Aorta (tissue), 5 donors: Measurements from ENCODE around the gene ERO1A. TPM values are rescaled to one million over a fixed set of nuclear protein-coding genes. Genes with fewer than 3 reads are reported as not detected.

Experiments
- ATAC-seq: fragments of 200-7000 bp; cut with Tn5 transposase; one replicate; pipeline ENCODE4 v1.9.1; 2022; ENCODE audit warnings: moderate library complexity; ENCODE audit not compliant: low FRiP score
- DNase-seq, 2 donors: peaks; one replicate each; pipeline ENCODE4 v3.0.0-alpha.2; 2020
- H3K27ac ChIP-seq, 2 donors: one replicate each; pipeline ENCODE4 v1.5.1; 2013; ENCODE audit warnings: low read length in 2 of 2, mild to moderate bottlenecking in 2 of 2, moderate library complexity in 2 of 2, control low read depth in 1 of 2, inconsistent platforms in 1 of 2, low read depth in 1 of 2
- H3K27me3 ChIP-seq, 2 donors: one replicate each; pipeline ENCODE4 v1.6.1; 2013; ENCODE audit warnings: control low read depth in 1 of 2, low read length in 1 of 2, mild to moderate bottlenecking in 1 of 2, moderate library complexity in 1 of 2; ENCODE audit not compliant: insufficient read depth in 2 of 2, control insufficient read depth in 1 of 2
- H3K36me3 ChIP-seq, 2 donors: one replicate each; pipeline ENCODE4 v1.6.1; 2013; ENCODE audit warnings: control low read depth in 1 of 2, low read length in 1 of 2, mild to moderate bottlenecking in 1 of 2; ENCODE audit not compliant: insufficient read depth in 2 of 2, control insufficient read depth in 1 of 2
- H3K4me1 ChIP-seq, 2 donors: one replicate each; pipeline ENCODE4 v1.6.1; 2013; ENCODE audit warnings: low read length in 2 of 2, control low read depth in 1 of 2, mild to moderate bottlenecking in 1 of 2, moderate library complexity in 1 of 2; ENCODE audit not compliant: insufficient read depth in 2 of 2, control insufficient read depth in 1 of 2
- H3K4me3 ChIP-seq, 2 donors: one replicate each; pipeline ENCODE4 v1.5.1; 2013; ENCODE audit warnings: low read length in 2 of 2, control low read depth in 1 of 2, mild to moderate bottlenecking in 1 of 2
- H3K9me3 ChIP-seq: one replicate; pipeline ENCODE4 v1.6.1; 2013; ENCODE audit warnings: mild to moderate bottlenecking, low read length; ENCODE audit not compliant: control insufficient read depth
- WGBS, 2 donors: extraction: QIAGEN DNeasy Blood & Tissue Kit; methylation state at CpG; one replicate each; pipeline ENCODE4 v1.1.7; 2013; 5-methylcytosine and 5-hydroxymethylcytosine counted together
- intact Hi-C, 2 donors: fragments of 100-400 bp; cut with DNase I; formaldehyde crosslinking; loops; one replicate each; pipeline versions ENCODE4 v1.14.2 to v1.15.0; 2022
- polyA plus RNA-seq, 2 donors: library from polyadenylated mRNA; stranded (reverse); fragments of 200-250 nt; gene quantifications; one replicate each; pipeline ENCODE4 v1.2.3, GENCODE V29; 2013
- total RNA-seq, 2 donors: library from RNA; stranded (reverse); fragmentation: NEBNext Ultra II Directional; extraction: Animal tissue kit (Norgen Biotek cat#: 25700); gene quantifications; one replicate each; pipeline ENCODE4 v1.2.1, GENCODE V29; 2021
- donor health status: healthy with polysubstance abuse.
- donor health status: Bipolar disorder and iron deficiency.
- donor health status: DM: no; HTN: no; CAD: no.
- donor health status: DM: no; HTN: no; CAD: no.
- donor health status: DM: yes; HTN: yes; CAD: no.

Gene ERO1A
- total and polyA plus RNA-seq, 4 donors = 7.5 to 61.8 (median 31.0) TPM

DNA sequence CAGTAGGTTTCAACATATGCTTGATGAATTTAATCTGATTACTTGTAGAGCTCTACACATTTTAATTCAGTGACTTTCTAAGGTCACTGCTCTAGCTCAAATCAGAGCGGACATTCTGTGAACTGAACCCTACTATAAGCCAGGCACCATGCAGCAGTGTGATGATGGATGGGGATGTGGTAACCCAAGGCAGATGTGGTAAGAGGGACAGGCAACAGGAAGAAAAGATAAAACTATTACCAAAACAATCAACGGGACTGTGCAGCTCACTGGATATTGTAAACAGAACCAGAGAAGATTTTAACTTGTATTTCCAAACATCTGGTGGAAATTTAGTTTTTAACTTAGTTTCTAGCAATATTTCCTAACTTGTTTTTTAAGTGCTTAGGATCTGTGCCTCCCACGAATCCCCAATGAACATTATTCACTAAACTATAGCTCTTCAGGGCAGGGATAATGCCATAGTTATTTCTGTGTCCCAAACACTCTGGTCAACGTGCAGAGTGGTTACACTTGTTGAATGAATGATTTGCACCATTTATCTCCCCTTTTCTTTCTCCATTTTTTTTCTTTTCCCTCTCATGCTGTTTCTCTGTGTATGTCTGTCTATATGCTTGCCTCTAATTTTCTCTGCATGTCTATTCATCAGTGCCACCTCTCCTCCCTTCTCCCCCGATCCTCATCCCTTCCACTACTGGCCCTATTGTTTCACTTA, 3.0 kb downstream of the ERO1A start:
- WGBS, 2 donors = 78 to 82% methylated on average over 5 of the region's 5 CpGs
- no peak for ATAC-seq
- no peak overlapping the region for H3K4me3 ChIP-seq
- DNase-seq = no peak
- intact Hi-C loops = loop anchor here in 1 of 2 donors (10.0 kb wide), 1 partner anchor 138 kb away; the partner anchor contains the start of genes GPR137C and TXNDC16
- H3K27me3 ChIP-seq = no peaks in the 10 kb centered on the region
- H3K9me3 ChIP-seq = no peaks in the 10 kb centered on the region
- H3K4me1 ChIP-seq = peaks cover 0 to 5% of the 10 kb centered on the region in 2 donors
- no peak overlapping the region for H3K27ac ChIP-seq
- H3K36me3 ChIP-seq = no peaks in the 10 kb centered on the region

DNA sequence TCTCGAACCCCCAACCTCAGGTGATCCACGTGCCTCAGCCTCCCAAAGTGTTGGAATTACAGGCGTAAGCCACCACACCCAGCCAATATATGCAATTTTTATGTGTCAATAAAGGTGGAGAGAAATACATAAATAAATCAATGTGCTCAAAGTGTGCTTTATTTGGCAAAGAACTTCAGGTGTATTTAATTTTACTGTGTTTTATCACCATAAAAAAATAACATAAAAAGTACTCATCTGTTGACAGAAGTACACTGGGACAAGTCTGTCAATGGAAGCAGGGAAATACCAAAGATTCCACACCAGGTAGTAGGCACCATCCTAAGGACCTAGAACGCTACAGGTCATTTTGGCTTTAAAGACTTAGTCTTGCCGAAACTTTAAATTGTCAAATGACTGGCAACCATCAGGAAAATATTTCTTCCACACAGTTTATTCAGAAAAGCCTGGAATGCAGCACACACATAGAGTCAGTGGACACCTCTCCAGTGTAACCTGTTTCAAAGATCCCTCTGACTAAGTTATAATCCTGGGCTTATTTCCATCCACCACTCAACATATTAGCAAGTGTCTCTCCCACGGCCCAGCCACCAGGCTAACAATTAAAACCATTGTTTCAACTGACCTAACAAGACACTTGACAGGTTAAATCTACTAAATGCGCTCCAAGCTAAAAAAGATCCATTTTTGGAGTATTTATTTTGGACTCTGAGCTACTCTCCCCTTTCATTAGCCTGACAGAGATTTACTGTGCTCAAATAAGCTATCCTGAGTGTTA, 4.2 kb downstream of the ERO1A start:
- H3K36me3 ChIP-seq = no peaks in the 10 kb centered on the region
- H3K27me3 ChIP-seq = no peaks in the 10 kb centered on the region
- H3K4me1 ChIP-seq = peaks cover 0 to 5% of the 10 kb centered on the region in 2 donors
- no peak for DNase-seq
- no peak for ATAC-seq
- no peaks in the 10 kb centered on the region for H3K9me3 ChIP-seq
- no peak overlapping the region for H3K27ac ChIP-seq
- intact Hi-C loops = loop anchor here in 1 of 2 donors (10.0 kb wide), 1 partner anchor 136 kb away; the partner anchor contains the start of genes GPR137C and TXNDC16
- 73 to 74% methylated on average over 7 of the region's 7 CpGs for WGBS, 2 donors
- no peak overlapping the region for H3K4me3 ChIP-seq

DNA sequence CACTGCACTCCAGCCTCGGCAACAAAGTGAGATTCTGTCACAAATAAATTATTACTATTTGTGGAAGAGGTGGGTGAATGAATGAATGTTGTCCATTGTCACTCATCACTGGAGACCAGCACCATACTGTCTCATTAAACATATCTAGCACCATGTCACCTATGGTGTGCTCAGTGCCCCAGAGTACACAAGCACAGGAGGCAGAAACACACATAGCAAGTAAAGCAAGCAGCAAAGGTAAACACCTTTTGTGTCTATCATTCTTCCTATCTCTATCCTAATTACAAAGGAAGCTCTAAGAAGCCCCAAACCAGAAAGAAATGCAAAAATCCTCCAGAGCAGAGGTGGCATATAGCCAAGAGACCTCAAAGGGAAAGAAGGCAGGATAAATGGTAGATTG, 9.2 kb downstream of the ERO1A start:
- H3K4me1 ChIP-seq = no peaks in the 10 kb centered on the region
- 92 to 100% methylated on average over 1 of the region's 1 CpG for WGBS, 2 donors
- intact Hi-C loops = no loop called here
- no peak overlapping the region for H3K4me3 ChIP-seq
- H3K9me3 ChIP-seq = no peaks in the 10 kb centered on the region
- no peaks in the 10 kb centered on the region for H3K36me3 ChIP-seq
- no peak for ATAC-seq
- no peaks in the 10 kb centered on the region for H3K27me3 ChIP-seq
- no peak overlapping the region for H3K27ac ChIP-seq
- DNase-seq = no peak

DNA sequence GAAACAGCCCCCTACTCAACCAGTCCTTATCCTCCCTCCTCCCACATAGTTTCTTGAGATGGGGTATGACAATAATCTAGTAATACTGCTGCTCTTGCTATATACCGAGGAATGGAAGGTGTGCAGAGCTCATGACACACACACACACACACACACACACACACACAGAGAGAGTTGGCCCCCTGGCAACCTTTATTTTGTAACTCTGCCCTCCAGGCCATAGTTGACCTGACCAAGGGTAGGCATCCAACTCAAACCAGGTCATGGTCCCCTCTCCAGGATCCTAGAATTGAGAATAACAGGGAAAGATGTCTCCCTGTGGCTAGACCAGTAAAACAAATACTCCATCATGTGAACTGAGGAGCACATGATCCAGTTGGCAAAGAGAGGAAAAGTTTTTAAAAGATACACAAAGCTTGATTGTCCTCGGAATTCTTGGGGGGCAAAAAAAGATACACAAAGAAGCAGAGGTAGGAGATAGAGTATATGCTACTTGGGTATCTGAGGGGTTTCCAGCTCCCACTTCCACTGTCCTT, 11.3 kb downstream of the ERO1A start:
- Histone ChIP-seq H3K4me1 (no peaks in the 10 kb centered on the region), H3K27ac (no peak overlapping the region), H3K9me3 (no peaks in the 10 kb centered on the region), H3K36me3 (no peaks in the 10 kb centered on the region), H3K27me3 (no peaks in the 10 kb centered on the region), H3K4me3 (no peak overlapping the region)
- no peak for ATAC-seq
- no peak for DNase-seq
- intact Hi-C loops = no loop called here
- WGBS, 2 donors = 80 to 85% methylated on average over 2 of the region's 2 CpGs

DNA sequence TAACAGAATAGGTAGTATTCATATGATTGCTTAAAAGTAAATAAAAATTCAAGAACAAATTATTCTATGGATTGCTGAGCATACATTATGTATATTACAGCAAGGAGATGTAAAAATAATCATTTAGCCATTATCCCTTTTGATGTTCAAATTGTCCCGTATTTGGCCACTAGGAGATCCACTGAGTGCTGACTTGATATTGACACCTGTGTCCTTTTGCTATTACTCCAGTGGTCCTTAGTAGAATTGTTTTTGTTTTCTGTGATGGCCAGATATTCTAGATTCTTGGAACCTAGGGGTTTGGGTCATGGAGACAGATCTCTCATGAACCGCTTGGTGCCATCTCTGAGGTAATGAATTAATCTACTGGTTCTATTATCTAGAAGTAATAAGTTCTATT, 16.8 kb downstream of the ERO1A start:
- Histone ChIP-seq H3K27ac (no peak overlapping the region), H3K36me3 (peaks cover 3% of the 10 kb centered on the region in 2 donors), H3K27me3 (no peaks in the 10 kb centered on the region), H3K9me3 (no peaks in the 10 kb centered on the region), H3K4me3 (no peak overlapping the region), H3K4me1 (no peaks in the 10 kb centered on the region)
- ATAC-seq (no peak), DNase-seq (no peak)
- intact Hi-C loops = no loop called here
- 94 to 98% methylated on average over 2 of the region's 2 CpGs for WGBS, 2 donors

DNA sequence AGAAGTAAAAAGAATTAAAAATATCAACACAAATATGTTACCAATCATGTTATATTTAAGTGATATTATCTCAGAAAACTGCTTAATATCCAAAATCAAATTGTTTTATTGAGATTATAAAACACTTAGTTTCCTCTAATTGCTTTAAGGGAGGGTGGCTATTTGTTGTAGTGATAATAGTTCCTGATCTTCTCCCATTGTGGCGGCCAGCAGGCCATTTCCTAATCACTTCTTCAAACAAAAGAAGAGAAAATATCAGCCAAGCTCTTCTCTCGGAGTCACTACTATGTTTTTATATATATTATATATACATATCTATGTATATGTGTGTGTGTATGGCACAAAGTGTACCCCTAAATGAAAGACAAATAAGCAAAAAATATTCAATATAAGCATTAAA, 31.5 kb downstream of the ERO1A start:
- Histone ChIP-seq H3K27ac (no peak overlapping the region), H3K36me3 (no peaks in the 10 kb centered on the region), H3K4me3 (no peak overlapping the region), H3K9me3 (no peaks in the 10 kb centered on the region), H3K27me3 (no peaks in the 10 kb centered on the region), H3K4me1 (no peaks in the 10 kb centered on the region)
- WGBS, 2 donors = 88 to 89% methylated on average over 2 of the region's 2 CpGs
- ATAC-seq (no peak), DNase-seq (no peak)
- intact Hi-C loops = no loop called here

DNA sequence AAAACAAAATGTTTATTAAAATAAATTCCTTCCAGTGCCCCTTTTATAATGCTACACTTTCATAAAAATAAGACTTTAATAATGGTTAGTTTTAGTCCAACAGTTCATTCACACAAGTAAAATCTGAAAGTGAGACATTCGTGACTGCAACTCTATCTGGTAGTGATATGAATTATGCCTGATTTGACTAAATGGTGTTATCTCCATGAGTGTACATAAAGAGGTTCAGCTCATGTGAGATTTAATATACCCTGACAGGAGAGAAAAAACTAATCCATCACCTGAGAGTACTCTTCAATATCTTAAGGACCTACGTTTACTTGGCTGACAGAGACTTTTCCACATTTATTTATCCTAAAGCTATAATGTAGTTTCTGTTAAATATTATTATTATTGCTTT, 34.0 kb downstream of the ERO1A start:
- Histone ChIP-seq H3K4me3 (no peak overlapping the region), H3K9me3 (no peaks in the 10 kb centered on the region), H3K27ac (no peak overlapping the region), H3K36me3 (peaks cover 0 to 2% of the 10 kb centered on the region in 2 donors), H3K4me1 (no peaks in the 10 kb centered on the region), H3K27me3 (no peaks in the 10 kb centered on the region)
- DNase-seq = no peak
- WGBS, 2 donors = 88 to 93% methylated on average over 2 of the region's 2 CpGs
- ATAC-seq = no peak
- intact Hi-C loops = no loop called here

DNA sequence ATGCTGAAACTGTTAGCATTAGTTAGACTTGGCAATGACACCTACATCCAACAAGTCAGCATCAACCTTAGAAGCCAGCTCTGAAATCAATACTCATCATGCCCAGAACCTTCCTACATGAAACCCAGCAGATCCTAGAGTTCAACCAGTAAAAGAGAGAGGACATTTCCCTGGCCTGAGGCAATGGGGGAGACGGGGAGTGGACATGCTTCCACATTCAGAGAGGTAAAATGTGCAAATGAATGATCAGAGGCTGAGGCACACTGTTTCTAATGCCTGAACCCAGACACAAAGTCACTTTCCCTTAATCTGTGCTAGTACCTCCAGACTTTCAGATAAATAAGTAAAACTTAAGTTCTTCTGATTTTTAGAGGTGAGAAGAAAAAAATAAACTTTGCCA, 34.5 kb downstream of the ERO1A start:
- Histone ChIP-seq H3K9me3 (no peaks in the 10 kb centered on the region), H3K4me3 (no peak overlapping the region), H3K4me1 (no peaks in the 10 kb centered on the region), H3K27ac (no peak overlapping the region), H3K27me3 (no peaks in the 10 kb centered on the region), H3K36me3 (peaks cover 0 to 2% of the 10 kb centered on the region in 2 donors)
- DNase-seq = no peak
- 85 to 91% methylated on average over 1 of the region's 1 CpG for WGBS, 2 donors
- no peak for ATAC-seq
- intact Hi-C loops = no loop called here
